Activated T-helper 1 cell treated with anti-CD3 and anti-CD28 coated beads, Interleukin-12 subunit alpha, Interleukin-12 subunit beta, Interleukin-2, Interleukin-4 antibody, amounts not matched to agents 30 ng/mL and 10 ng/mL and 1 ng/mL, durations not matched to agents 14 hours and 24 hours and 36 hours (primary cell): Measurements from ENCODE around the gene FAM221B. TPM values are rescaled to one million over a fixed set of nuclear protein-coding genes. Genes with fewer than 3 reads are reported as not detected.

Experiments used
- DNase-seq: peaks from one replicate; pipeline ENCODE4 v3.0.0; 2021; ENCODE audit warnings: low spot score
- H3K27ac Mint-ChIP-seq: one replicate; pipeline ENCODE4 v1.8.0; 2021; ENCODE audit warnings: mild to moderate bottlenecking, mixed read lengths
- H3K27me3 Mint-ChIP-seq: one replicate; pipeline ENCODE4 v1.8.0; 2022; ENCODE audit warnings: mild to moderate bottlenecking, moderate library complexity, mixed read lengths; ENCODE audit not compliant: insufficient read depth
- H3K36me3 Mint-ChIP-seq: one replicate; pipeline ENCODE4 v1.8.0; 2021; ENCODE audit warnings: low read depth, mixed read lengths
- H3K4me1 Mint-ChIP-seq: one replicate; pipeline ENCODE4 v1.8.0; 2021; ENCODE audit warnings: low read depth, mixed read lengths
- H3K4me3 Mint-ChIP-seq: one replicate; pipeline ENCODE4 v1.8.0; 2021; ENCODE audit warnings: mild to moderate bottlenecking, moderate library complexity, mixed read lengths
- H3K9me3 Mint-ChIP-seq: one replicate; pipeline ENCODE4 v1.8.0; 2021; ENCODE audit warnings: mixed read lengths
- intact Hi-C: fragments of 100-400 bp; cut with micrococcal nuclease; formaldehyde crosslinking; loops from one replicate; pipeline ENCODE4 v1.15.1; 2024
- total RNA-seq: library from RNA; stranded (reverse); gene quantifications from 2 replicates; pipeline ENCODE4 v1.2.3, GENCODE V29; 2022

FAM221B gene
- total RNA-seq, 1 donor from 2014 or later, result not detected

DNA sequence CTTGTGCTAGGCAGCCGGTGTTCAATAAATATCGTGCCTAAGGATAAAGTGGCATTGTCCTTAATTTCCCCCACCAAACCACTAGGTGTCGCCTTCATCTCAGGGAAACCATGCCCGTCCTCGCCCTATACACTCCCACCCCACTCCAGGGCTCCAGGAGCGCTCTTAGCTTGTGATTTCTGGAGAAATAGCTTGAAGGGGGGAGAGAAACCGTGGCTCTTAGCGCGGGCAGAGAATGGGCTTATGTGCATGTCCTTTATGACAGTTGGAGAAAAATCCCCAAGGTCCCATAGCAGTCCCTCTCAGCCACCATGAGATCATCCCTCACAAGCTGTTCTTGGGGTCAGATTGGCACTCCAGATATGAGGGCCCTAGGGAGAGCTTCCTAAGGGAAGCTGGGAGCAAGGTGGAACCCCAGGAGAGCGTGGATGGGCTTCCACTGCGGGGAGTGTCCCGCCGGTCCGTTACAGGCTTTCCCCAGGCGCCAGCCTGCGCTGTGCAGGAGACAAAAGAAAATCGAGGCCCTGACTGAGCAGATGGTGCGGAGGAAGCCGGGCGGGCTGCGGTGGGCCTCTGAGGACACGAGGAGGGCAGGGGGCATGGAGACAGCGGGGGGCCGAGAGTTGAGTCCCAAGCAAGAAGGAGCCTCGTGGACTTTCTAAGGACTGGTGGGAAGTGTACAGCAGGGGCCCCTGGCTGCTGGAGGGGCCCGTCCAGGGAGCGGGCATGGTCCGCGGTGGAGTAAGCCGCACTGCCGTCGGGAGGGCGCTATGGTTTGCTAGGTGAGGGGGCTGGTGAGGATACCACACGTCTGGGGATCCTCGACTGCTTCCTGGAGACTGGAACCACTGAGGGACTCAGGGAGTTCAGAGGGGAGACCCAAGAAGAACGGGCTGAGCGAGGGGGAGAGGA is 37.9 kb downstream of the FAM221B start:
- no peaks in the 10 kb centered on the region for H3K27me3 Mint-ChIP-seq
- no peak overlapping the region for H3K4me3 Mint-ChIP-seq
- DNase-seq, result peak; percentile 45
- peaks cover 25% of the 10 kb centered on the region for H3K36me3 Mint-ChIP-seq
- H3K4me1 Mint-ChIP-seq, result peaks cover 10% of the 10 kb centered on the region
- H3K27ac Mint-ChIP-seq, result no peak overlapping the region
- intact Hi-C loops, result loop anchor here (1.0 kb wide), 3 partner anchors 22 to 92 kb away; partner anchors contain the start of gene SPAG8
- no peaks in the 10 kb centered on the region for H3K9me3 Mint-ChIP-seq

DNA sequence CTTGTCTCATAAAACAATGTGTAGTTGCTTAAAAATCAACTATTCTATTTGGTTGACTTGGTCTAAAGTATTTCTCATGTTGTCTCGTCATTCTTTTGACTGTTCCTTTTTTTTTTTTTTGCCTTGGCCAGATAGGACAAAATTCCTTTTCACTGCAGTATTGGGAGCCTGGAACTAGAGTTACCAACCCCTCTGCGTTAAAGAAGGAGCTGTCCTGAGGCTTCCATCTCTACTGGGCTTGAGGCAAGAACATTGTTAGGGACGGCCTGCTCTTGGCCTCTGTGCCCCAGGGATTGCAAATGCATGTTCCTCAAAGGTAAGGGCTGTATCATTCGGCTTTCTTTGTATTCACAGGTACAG is 38.5 kb downstream of the FAM221B start:
- H3K36me3 Mint-ChIP-seq, result peaks cover 25% of the 10 kb centered on the region
- no peak for DNase-seq
- peaks cover 10% of the 10 kb centered on the region for H3K4me1 Mint-ChIP-seq
- H3K4me3 Mint-ChIP-seq, result no peak overlapping the region
- no peaks in the 10 kb centered on the region for H3K27me3 Mint-ChIP-seq
- intact Hi-C loops, result loop anchor here (1.0 kb wide), 3 partner anchors 22 to 92 kb away; partner anchors contain the start of gene SPAG8
- no peaks in the 10 kb centered on the region for H3K9me3 Mint-ChIP-seq
- no peak overlapping the region for H3K27ac Mint-ChIP-seq

GRCh38 chr9:35789541-35789940 is 39.0 kb downstream of the FAM221B start:
- Mint-ChIP-seq H3K27ac (no peak overlapping the region), H3K4me1 (peaks cover 7% of the 10 kb centered on the region), H3K27me3 (no peaks in the 10 kb centered on the region), H3K9me3 (no peaks in the 10 kb centered on the region), H3K36me3 (peaks cover 26% of the 10 kb centered on the region), H3K4me3 (no peak overlapping the region)
- intact Hi-C loops, result no loop called here
- DNase-seq, result no peak

DNA sequence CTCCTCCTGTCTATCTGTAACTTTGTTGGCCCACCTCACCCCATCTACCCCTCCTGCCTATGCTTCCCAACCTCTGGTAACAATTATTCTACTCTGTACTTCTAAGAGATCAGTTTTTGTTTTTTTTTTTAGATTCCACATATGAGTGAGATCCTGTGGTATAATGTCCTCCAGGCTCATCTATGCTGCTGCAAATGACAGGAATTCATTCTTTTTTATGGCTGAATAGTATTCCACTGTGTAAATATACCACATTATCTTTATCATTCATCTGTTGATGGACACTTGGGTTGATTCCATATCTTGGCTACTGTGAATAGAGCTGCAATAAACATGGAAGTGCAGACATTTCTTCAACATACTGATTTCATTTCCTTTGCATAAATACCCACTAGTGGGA is 45.1 kb downstream of the FAM221B start:
- H3K27me3 Mint-ChIP-seq, result no peaks in the 10 kb centered on the region
- no peak overlapping the region for H3K4me3 Mint-ChIP-seq
- no peak overlapping the region for H3K27ac Mint-ChIP-seq
- H3K9me3 Mint-ChIP-seq, result no peaks in the 10 kb centered on the region
- intact Hi-C loops, result no loop called here
- H3K4me1 Mint-ChIP-seq, result no peaks in the 10 kb centered on the region
- DNase-seq, result no peak
- H3K36me3 Mint-ChIP-seq, result peaks cover 32% of the 10 kb centered on the region

- Mint-ChIP-seq H3K36me3 (peaks cover 24% of the 10 kb centered on the region), H3K27ac (no peak overlapping the region), H3K9me3 (no peaks in the 10 kb centered on the region), H3K4me3 (no peak overlapping the region), H3K4me1 (peaks cover 2% of the 10 kb centered on the region), H3K27me3 (no peaks in the 10 kb centered on the region)
- no peak for DNase-seq
- intact Hi-C loops, result no loop called here
Observed at GRCh38 chr9:35781066-35781465, 47.5 kb downstream of the FAM221B start.

GRCh38 chr9:35778496-35778895 is 50.0 kb downstream of the FAM221B start:
- H3K4me1 Mint-ChIP-seq, result peaks cover 13% of the 10 kb centered on the region
- peaks cover 10% of the 10 kb centered on the region for H3K36me3 Mint-ChIP-seq
- no peaks in the 10 kb centered on the region for H3K9me3 Mint-ChIP-seq
- no peak overlapping the region for H3K27ac Mint-ChIP-seq
- DNase-seq, result no peak
- H3K27me3 Mint-ChIP-seq, result no peaks in the 10 kb centered on the region
- intact Hi-C loops, result no loop called here
- H3K4me3 Mint-ChIP-seq, result no peak overlapping the region

DNA sequence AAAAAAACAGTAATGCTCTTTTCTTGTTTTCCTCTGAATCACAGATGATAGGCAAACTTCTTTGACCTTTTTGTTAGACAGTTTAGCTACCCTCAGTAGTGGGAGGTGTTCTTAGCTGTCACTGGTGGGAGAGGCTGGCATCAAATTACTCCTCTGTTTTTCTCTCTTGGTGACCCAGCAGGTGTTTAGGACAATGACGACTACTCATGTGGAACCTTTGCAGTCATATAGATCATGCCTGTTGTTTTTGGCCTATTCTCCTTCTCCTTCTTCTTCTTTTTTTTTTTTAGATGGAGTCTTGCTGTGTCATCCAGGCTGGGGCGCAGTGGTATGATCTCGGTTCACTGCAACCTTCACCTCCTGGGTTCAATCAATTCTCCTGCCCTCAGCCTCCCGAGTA is 52.5 kb downstream of the FAM221B start:
- Mint-ChIP-seq H3K4me1 (peaks cover 13% of the 10 kb centered on the region), H3K27me3 (no peaks in the 10 kb centered on the region), H3K4me3 (no peak overlapping the region), H3K36me3 (peaks cover 7% of the 10 kb centered on the region), H3K27ac (peak overlapping the region; percentile 77), H3K9me3 (no peaks in the 10 kb centered on the region)
- intact Hi-C loops, result no loop called here
- no peak for DNase-seq

DNA sequence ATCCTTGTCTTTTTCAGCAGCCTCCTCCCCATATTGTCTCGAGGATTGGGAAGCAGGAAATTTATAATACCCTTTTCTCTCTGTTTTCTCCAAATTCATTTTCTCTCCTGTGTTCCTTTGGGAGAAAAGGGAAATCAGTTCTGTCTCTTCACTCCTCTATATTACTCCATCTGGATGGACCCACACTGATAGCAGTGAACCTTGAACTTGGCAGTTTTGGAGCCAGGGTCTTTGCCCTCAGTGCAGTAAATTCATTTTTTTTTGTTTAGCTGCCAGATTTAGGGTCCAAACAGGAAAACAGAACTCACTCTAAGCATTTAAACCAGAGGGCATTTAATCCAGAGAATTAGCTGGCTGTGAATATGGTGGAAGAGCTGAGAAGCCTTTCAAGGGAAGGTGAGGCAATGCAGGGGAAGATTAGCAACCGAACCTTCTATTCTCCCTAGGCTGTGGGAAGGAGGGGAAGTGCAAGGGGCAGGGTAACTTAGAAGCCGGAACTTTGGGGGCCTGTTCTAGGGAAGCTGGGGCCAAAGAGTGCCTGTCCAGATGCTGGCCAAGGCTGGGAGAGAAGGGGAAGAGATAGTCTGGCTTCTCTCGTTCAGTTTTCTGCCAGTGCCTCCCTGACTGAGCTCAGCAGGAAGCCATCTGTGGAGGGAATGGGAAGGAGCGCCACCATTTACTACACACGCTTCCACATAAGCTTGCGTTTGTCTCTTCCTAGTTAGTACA is 53.5 kb downstream of the FAM221B start:
- Mint-ChIP-seq H3K36me3 (peaks cover 5% of the 10 kb centered on the region), H3K9me3 (no peaks in the 10 kb centered on the region), H3K4me1 (peaks cover 13% of the 10 kb centered on the region), H3K4me3 (no peak overlapping the region), H3K27ac (peak overlapping the region; percentile 25), H3K27me3 (no peaks in the 10 kb centered on the region)
- intact Hi-C loops, result no loop called here
- DNase-seq, result no peak

- Mint-ChIP-seq H3K4me3 (no peak overlapping the region), H3K27me3 (no peaks in the 10 kb centered on the region), H3K4me1 (peaks cover 13% of the 10 kb centered on the region), H3K27ac (no peak overlapping the region), H3K36me3 (no peaks in the 10 kb centered on the region), H3K9me3 (no peaks in the 10 kb centered on the region)
- intact Hi-C loops, result no loop called here
- DNase-seq, result no peak
Observed at GRCh38 chr9:35771943-35772342, 56.6 kb downstream of the FAM221B start.

- no peak for DNase-seq
- H3K9me3 Mint-ChIP-seq, result no peaks in the 10 kb centered on the region
- intact Hi-C loops, result no loop called here
- H3K4me3 Mint-ChIP-seq, result no peak overlapping the region
- no peaks in the 10 kb centered on the region for H3K36me3 Mint-ChIP-seq
- H3K27me3 Mint-ChIP-seq, result no peaks in the 10 kb centered on the region
- no peak overlapping the region for H3K27ac Mint-ChIP-seq
- peaks cover 13% of the 10 kb centered on the region for H3K4me1 Mint-ChIP-seq
Observed at GRCh38 chr9:35771534-35771933, 57.0 kb downstream of the FAM221B start.

- Mint-ChIP-seq H3K4me3 (no peak overlapping the region), H3K9me3 (no peaks in the 10 kb centered on the region)
Observed at GRCh38 chr9:35771075-35771433, 57.5 kb downstream of the FAM221B start.

DNA sequence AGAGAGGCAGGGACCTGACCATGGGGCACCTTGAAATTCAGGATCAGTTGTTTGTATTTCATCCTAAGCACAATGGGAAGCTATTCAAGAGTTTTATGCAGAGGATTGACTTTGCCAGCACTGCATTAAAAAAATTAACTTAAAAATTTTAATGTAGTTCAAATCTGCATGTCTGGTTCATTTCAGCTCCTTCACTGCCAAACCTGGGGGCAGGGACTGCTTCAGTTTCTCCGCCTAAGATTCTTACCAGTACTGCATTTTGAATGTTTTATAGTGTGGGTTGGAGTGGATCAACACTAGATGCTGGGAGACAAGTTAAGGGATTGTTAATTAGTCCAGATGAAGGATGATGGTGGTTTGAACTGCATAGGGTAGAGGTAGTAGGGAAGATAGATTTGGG is 58.8 kb downstream of the FAM221B start:
- Mint-ChIP-seq H3K9me3 (no peaks in the 10 kb centered on the region), H3K27ac (no peak overlapping the region), H3K27me3 (no peaks in the 10 kb centered on the region), H3K4me1 (no peaks in the 10 kb centered on the region), H3K36me3 (no peaks in the 10 kb centered on the region), H3K4me3 (no peak overlapping the region)
- DNase-seq, result no peak
- intact Hi-C loops, result no loop called here

More at GRCh38 chr9:35771075-35771433, 57.5 kb downstream of the FAM221B start:
- intact Hi-C loops, result no loop called here
- H3K36me3 Mint-ChIP-seq, result no peaks in the 10 kb centered on the region
- no peaks in the 10 kb centered on the region for H3K27me3 Mint-ChIP-seq
- no peak for DNase-seq
- peaks cover 11% of the 10 kb centered on the region for H3K4me1 Mint-ChIP-seq
- no peak overlapping the region for H3K27ac Mint-ChIP-seq

DNA sequence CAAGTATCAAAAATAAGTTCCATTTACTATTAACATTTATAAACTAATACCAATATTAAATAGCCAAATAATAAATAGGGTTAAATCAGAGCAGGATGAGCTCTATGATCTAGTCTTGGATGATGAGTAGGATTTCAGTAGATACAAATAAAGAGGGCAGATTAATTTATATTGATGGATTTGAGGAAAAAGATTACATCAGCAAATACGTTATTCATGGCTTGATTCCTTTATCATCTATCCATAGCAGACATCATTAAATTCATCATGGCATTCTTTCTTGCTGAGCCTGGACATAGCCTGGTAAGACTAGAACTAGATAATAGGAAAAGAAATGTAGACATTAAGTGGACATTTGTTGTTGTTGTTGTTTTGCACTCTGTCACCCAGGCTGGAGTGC is 61.1 kb downstream of the FAM221B start:
- H3K9me3 Mint-ChIP-seq, result no peaks in the 10 kb centered on the region
- DNase-seq, result no peak
- intact Hi-C loops, result no loop called here
- H3K27me3 Mint-ChIP-seq, result no peaks in the 10 kb centered on the region
- H3K36me3 Mint-ChIP-seq, result no peaks in the 10 kb centered on the region
- H3K4me3 Mint-ChIP-seq, result no peak overlapping the region
- H3K4me1 Mint-ChIP-seq, result peaks cover under 1% of the 10 kb centered on the region
- H3K27ac Mint-ChIP-seq, result no peak overlapping the region
